GM18505 (cell line): ENCODE measurements around the gene GPR33.
A peak's percentile ranks its signal among the peaks of the same experiment; 100 is the strongest.

Source experiments
- ATAC-seq: cut with Tn5 transposase; IDR thresholded peaks from one replicate; pipeline ENCODE4 v1.9.1; 2021; ENCODE audit not compliant: unreplicated experiment
- POLR2A ChIP-seq: IDR thresholded peaks from 4 replicates; pipeline ENCODE4 v1.6.1; 2011; ENCODE audit warnings: borderline replicate concordance; ENCODE audit not compliant: insufficient read depth, insufficient read length; ENCODE audit errors: extremely low read depth

GPR33 gene

GRCh38 chr14:31487886-31488285 is at the start of gene GPR33:
TSS of gene GPR33 (minus strand) at chr14:31488039. CDS start at chr14:31483965, 4,074 bp downstream.
- TF ChIP-seq POLR2A = no peak
- no peak for ATAC-seq

- ATAC-seq = no peak
- TF ChIP-seq POLR2A = no peak
Measured at GRCh38 chr14:31536201-31536960, 48.5 kb upstream of the GPR33 start.

DNA sequence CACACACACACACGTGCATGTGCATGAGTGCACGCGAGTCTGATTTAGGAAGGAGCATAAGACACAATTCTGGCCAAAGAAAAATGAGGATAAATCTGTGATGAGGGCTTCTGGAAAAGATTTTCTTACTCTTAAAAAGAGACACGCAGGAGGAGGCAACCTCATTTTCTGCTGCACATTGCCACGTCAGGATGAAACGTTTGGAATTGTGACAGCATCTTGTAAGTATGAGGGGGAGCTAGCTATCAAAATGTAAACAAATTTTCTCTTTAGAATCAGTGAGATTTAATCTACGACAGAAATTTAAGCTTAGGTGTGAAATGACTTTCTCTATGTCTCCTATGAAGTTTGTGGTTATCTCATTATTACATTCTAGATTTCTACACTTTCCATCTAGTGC is 42.3 kb upstream of the GPR33 start:
- no peak for ATAC-seq
- no peak for TF ChIP-seq POLR2A

DNA sequence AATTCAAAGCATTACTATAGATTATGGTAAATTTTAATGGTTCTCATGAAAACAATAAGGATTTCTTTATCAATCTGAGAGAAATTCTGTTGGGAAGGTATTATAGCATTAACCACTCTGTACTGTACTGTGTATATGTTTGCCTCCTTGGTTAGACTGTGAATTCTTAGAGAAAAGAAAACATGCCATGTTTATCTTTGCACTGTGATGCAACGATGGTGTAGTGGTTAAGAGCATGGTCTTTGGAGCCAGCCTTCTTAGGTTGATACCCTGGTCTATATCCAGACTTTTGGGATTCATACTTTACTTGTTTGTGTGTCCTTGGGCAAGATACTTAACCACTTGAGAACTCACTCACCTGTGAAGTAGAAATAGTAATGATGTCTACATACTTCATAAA is 41.2 kb upstream of the GPR33 start:
- no peak for ATAC-seq

DNA sequence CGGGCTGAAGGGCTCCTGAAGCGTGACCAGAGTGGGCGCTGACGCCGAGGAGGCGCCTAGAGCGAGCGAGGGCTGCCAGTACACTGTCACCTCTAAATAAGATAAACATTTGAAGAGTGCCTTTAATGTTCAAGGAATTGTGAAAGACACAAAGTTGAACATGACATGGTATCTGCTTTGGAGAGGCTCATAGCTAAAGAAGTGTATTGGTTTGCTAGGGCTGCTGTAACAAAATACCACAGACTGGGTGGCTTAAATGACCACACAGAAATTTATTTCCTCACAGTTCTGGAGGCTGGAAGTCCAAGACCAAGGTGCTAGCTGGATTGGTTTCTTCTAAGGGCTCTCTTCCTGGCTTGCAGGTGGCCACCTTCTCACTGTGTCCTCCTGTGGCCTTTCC is 39.7 kb upstream of the GPR33 start:
- no peak for ATAC-seq
- no peak for TF ChIP-seq POLR2A

More for the DNA sequence above, 41.2 kb upstream of the GPR33 start:
- TF ChIP-seq POLR2A = no peak

DNA sequence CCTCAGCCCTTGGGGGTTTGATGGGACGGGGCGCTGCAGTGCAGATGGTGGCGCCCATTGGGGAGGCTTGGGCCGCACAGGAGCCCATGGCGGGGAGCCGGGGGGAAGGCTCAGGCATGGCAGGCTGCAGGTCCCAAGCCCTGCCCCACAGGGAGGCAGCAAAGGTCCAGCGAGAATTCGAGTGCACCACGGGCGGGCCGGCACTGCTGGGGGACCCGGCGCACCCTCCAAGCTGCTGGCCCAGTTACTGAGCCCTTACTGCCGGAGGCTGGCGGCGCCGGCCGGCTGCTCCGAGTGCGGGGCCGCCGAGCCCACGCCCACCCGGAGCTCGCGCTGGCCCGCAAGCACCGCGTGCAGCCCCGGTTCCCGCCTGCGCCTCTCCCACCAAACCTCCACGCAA is 39.2 kb upstream of the GPR33 start:
- TF ChIP-seq POLR2A = no peak
- ATAC-seq = no peak

GRCh38 chr14:31510855-31511254 is 23.0 kb upstream of the GPR33 start:
- no peak for TF ChIP-seq POLR2A
- ATAC-seq = no peak

GRCh38 chr14:31510222-31510621 is 22.4 kb upstream of the GPR33 start:
- no peak for TF ChIP-seq POLR2A
- ATAC-seq = no peak

DNA sequence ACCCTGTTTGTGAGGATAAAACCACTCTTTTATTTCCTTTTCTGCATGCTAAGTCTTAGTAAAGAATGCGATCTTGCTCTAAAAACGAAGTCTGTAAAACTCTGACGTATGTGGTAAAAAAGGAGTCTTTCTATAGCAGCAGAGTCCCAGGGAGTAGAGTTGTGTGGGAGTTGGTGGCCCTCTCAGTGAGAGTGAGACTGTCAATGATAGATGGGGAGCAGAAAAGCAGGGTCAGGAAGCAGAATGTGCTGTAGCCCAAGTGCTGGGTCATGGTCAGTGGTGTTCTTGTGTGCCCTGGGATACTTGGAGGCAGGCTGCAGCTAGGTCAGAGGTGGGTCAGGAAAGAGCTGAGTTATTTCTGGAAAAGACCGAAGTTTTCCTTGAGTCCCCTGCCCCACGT is 20.3 kb upstream of the GPR33 start:
- ATAC-seq = no peak
- TF ChIP-seq POLR2A = no peak

DNA sequence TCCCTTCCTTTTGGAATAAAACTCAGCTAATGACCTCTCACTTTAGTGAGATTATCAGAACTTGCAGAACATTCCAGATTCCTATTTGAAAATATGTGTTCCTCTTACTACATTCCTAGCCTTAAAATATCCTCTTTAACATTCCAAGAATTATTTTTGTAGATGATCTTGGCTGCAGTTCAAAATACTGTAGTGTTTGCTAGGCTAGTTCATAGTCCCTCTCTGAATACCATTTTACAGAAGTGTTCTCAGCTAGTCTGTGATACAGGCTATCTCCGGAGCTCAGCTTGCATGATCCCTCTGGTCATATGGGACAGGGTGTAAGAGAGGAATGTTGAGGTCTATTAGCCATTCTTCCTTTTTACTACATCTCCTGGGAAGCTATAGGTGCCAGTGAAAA is 17.6 kb upstream of the GPR33 start:
- no peak for ATAC-seq
- TF ChIP-seq POLR2A = no peak

DNA sequence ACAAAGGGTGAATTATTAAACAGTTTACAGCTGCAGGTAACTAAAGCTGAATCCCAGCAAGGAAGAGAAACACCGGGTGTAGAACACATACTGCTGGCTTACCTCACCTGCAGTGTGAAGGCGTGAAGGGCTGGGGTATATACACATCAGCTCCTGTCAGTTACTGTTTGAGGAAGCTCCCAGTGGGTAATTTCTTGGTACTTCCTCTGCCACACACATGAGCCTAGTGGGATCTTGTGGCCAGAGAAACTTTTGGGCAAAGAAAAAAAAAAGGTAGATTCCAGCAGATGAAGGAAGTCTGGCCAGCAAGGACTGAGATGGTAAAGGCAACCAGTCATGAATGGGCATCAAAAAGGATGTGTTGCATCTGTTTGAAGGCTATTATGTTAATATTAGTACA is 14.0 kb upstream of the GPR33 start:
- TF ChIP-seq POLR2A = no peak
- no peak for ATAC-seq

DNA sequence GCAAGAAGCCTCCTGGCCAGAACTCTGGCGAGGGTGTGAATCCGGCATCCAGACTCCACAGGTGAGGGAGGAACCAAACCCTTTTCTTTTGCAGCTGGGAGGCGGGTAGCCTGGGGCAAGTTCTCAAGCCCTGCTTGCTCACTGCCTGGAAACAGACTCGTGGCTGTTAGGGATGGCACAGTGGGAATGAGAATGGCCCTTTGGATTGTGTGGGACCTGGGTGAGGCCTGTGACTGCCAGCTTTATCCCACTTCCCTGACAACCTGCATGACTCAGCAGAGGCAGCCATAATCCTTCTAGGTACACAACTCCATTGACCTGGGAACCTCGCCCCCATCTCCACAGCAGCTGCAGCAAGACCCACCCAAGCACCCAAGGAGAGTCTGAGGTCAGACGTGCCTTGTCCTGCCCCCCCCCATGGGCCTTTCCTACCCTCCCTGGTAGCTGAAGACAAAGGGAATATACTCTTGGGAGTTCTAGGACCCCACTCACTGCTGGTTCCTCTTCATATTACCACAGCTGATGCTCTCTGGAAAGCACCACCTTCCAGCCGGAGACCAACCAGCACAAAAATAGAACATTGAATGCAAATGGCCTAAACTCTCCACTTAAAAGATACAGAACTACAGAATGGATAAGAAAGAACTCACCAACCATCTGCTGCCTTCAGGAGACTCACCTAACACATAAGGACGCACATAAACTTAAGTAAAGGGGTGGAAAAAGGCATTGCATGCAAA is 5.1 kb upstream of the GPR33 start:
- no peak for ATAC-seq

GRCh38 chr14:31489691-31490090 is 1.9 kb upstream of the GPR33 start:
- no peak for TF ChIP-seq POLR2A

More for the DNA sequence above, 5.1 kb upstream of the GPR33 start:
- TF ChIP-seq POLR2A = no peak

DNA sequence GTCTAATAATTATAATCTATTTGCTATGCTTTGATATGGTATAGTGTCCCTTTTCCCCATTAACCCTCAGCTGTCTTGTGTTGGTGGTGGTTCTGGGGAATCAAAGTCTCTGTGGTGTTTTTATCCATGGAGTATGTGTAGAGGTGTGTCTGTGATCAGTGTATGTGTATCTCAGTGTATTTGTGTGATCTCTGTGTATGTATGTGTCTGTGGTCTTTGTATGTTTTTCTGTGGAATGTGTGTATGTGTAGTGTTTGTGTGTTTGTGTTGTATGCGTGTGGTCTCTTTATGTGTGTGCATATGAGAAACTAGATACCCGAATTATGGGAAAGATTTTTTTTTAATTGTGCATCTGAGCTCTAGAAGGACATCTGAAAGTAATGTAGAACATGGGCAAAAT is 1.1 kb downstream of the GPR33 start:
- no peak for ATAC-seq
- no peak for TF ChIP-seq POLR2A

More at GRCh38 chr14:31489691-31490090, 1.9 kb upstream of the GPR33 start:
- peak; percentile 66 for ATAC-seq
